Choroid plexus epithelial cell (primary cell): ENCODE results near the gene OTOP1.
"Not testable (repeated sequence)": the region's sequence is repeated elsewhere in the genome, so short reads cannot be mapped to it uniquely, and the experiment has no call there.

Source experiments
- DNase-seq: peaks from one replicate; pipeline ENCODE4 v3.0.0-alpha.2; 2010; ENCODE audit warnings: low read depth
- H3K4me3 ChIP-seq: 2 replicates; pipeline ENCODE4 v1.5.1; 2011; ENCODE audit warnings: low read depth, mild to moderate bottlenecking, control low read depth, low read length, moderate library complexity
- CTCF ChIP-seq: conservative IDR thresholded peaks from 2 replicates; pipeline ENCODE4 v1.5.1; 2011; ENCODE audit warnings: low read depth, mild to moderate bottlenecking, control low read depth, inconsistent platforms, low read length, moderate library complexity

Gene OTOP1

GRCh38 chr4:4228356-4228668 lies 1.6 kb upstream of the OTOP1 start:
- H3K4me3 ChIP-seq: no peak overlapping the region
- no peak for DNase-seq

GRCh38 chr4:4227510-4228355 lies 1.0 kb upstream of the OTOP1 start:
- no peak for DNase-seq
- TF ChIP-seq CTCF: no peak
- H3K4me3 ChIP-seq: no peak overlapping the region

More at GRCh38 chr4:4228356-4228668, 1.6 kb upstream of the OTOP1 start:
- TF ChIP-seq CTCF: no peak

GRCh38 chr4:4225915-4226605 lies 669 bp downstream of the OTOP1 start:
- peak; percentile 31 for DNase-seq
- no peak overlapping the region for H3K4me3 ChIP-seq
- no peak for TF ChIP-seq CTCF

- DNase-seq: peak; percentile 36
- H3K4me3 ChIP-seq: no peak overlapping the region
- no peak for TF ChIP-seq CTCF
Measured at GRCh38 chr4:4217113-4217512, 9.6 kb downstream of the OTOP1 start.

- TF ChIP-seq CTCF: no peak
- H3K4me3 ChIP-seq: no peak overlapping the region
- DNase-seq: peak; percentile 61
Measured at GRCh38 chr4:4216648-4217047, 10.1 kb downstream of the OTOP1 start.

- DNase-seq, H3K4me3 ChIP-seq: not testable (repeated sequence)
Measured at GRCh38 chr4:4213674-4214073, 13.1 kb downstream of the OTOP1 start.

- DNase-seq: peak; percentile 2
- no peak for TF ChIP-seq CTCF
- no peak overlapping the region for H3K4me3 ChIP-seq
Measured at GRCh38 chr4:4206204-4206603, 20.5 kb downstream of the OTOP1 start.
